BJ (cell line): ENCODE data around the gene NUFIP1. TPM values are rescaled to one million over a fixed set of nuclear protein-coding genes. Genes with fewer than 3 reads are reported as not detected.

Source experiments
- CTCF ChIA-PET: fragments of 350-600 bp; formaldehyde crosslinking; extraction: SDS; loops from one replicate; lab custom pipeline; 2021; ENCODE audit warnings: antibody characterized with exemption, inconsistent platforms; lab: Yijun Ruan, JAX
- POLR2A ChIA-PET: fragments of 300-600 bp; sonication (Branson Sonifier 250); formaldehyde crosslinking; extraction: SDS; loops from one replicate; lab custom pipeline; 2021; ENCODE audit warnings: antibody characterized with exemption; lab: Charles Lee
- DNase-seq: peaks from one replicate; pipeline ENCODE4 v3.0.0-alpha.2; 2011; ENCODE audit warnings: low read depth
- H3K27me3 ChIP-seq: 2 replicates; pipeline ENCODE4 v1.6.0; 2011; ENCODE audit warnings: low read length; ENCODE audit not compliant: control insufficient read depth, insufficient read depth
- H3K36me3 ChIP-seq: 2 replicates; pipeline ENCODE4 v1.5.1; 2011; ENCODE audit warnings: low read length; ENCODE audit not compliant: control insufficient read depth, insufficient read depth
- H3K4me3 ChIP-seq: 2 replicates; pipeline ENCODE4 v1.5.1; 2011; ENCODE audit warnings: low read depth, mild to moderate bottlenecking, control low read depth, low read length
- CTCF ChIP-seq: IDR thresholded peaks from 2 replicates; pipeline ENCODE4 v1.5.1; 2011; ENCODE audit warnings: low read depth, mild to moderate bottlenecking, control low read depth, inconsistent platforms, low read length, moderate library complexity; ENCODE audit not compliant: insufficient read depth
- polyA plus RNA-seq: library from polyadenylated mRNA; depleted of rRNA; stranded (reverse); fragments of >200 nt; gene quantifications from 2 replicates; pipeline ENCODE4 v1.2.3, GENCODE V29; 2011

The NUFIP1 gene
- polyA plus RNA-seq, 1 experiment = 0.64 TPM

- CTCF ChIA-PET = no interaction called here
- no peaks in the 10 kb centered on the region for H3K27me3 ChIP-seq
- POLR2A ChIA-PET = no interaction called here
- H3K36me3 ChIP-seq = no peaks in the 10 kb centered on the region
- DNase-seq = no peak
- TF ChIP-seq CTCF = no peak
- H3K4me3 ChIP-seq = no peak overlapping the region
These were observed 53.0 kb downstream of the NUFIP1 start for GRCh38 chr13:44936246-44936645.

GRCh38 chr13:44934724-44935123, 54.5 kb downstream of the NUFIP1 start:
- H3K27me3 ChIP-seq = no peaks in the 10 kb centered on the region
- POLR2A ChIA-PET = no interaction called here

GRCh38 chr13:44932850-44933251, 56.4 kb downstream of the NUFIP1 start:
- no peaks in the 10 kb centered on the region for H3K27me3 ChIP-seq
- no peak overlapping the region for H3K4me3 ChIP-seq
- no peak for DNase-seq
- no peak for TF ChIP-seq CTCF
- POLR2A ChIA-PET = interaction anchor here (0.8 to 1.3 kb wide), 2 partner anchors 15 to 29 kb away, joined by 3 read pairs; no protein-coding TSS in a partner anchor
- H3K36me3 ChIP-seq = no peaks in the 10 kb centered on the region
- CTCF ChIA-PET = interaction anchor here (0.8 to 1.2 kb wide), 2 partner anchors 11 to 14 kb away, joined by 3 to 4 read pairs; no protein-coding TSS in a partner anchor

More at GRCh38 chr13:44934724-44935123, 54.5 kb downstream of the NUFIP1 start:
- Histone ChIP-seq H3K4me3 (no peak overlapping the region), H3K36me3 (no peaks in the 10 kb centered on the region)
- no peak for TF ChIP-seq CTCF
- CTCF ChIA-PET = interaction anchor here (1.2 kb wide), 1 partner anchor 1026 kb away, joined by 4 read pairs; no protein-coding TSS in a partner anchor
- peak; percentile 31 for DNase-seq

GRCh38 chr13:44932171-44932849, 57.0 kb downstream of the NUFIP1 start:
- CTCF ChIA-PET = interaction anchor here (0.8 to 1.2 kb wide), 2 partner anchors 10 to 14 kb away, joined by 3 to 4 read pairs; no protein-coding TSS in a partner anchor
- no peak for TF ChIP-seq CTCF

GRCh38 chr13:44930963-44931623, 58.2 kb downstream of the NUFIP1 start:
- no peak overlapping the region for H3K4me3 ChIP-seq
- no peaks in the 10 kb centered on the region for H3K36me3 ChIP-seq
- H3K27me3 ChIP-seq = no peaks in the 10 kb centered on the region
- DNase-seq = no peak
- POLR2A ChIA-PET = no interaction called here
- no peak for TF ChIP-seq CTCF
- CTCF ChIA-PET = no interaction called here

More at GRCh38 chr13:44932171-44932849, 57.0 kb downstream of the NUFIP1 start:
- no peaks in the 10 kb centered on the region for H3K27me3 ChIP-seq
- DNase-seq = no peak
- no peak overlapping the region for H3K4me3 ChIP-seq
- POLR2A ChIA-PET = interaction anchor here (1.3 kb wide), 1 partner anchor 15 kb away, joined by 3 read pairs; no protein-coding TSS in a partner anchor
- no peaks in the 10 kb centered on the region for H3K36me3 ChIP-seq
